DND-41 (cell line): ENCODE results near the gene RGS3.

Experiments
- CTCF ChIP-seq: IDR thresholded peaks from 2 replicates; pipeline ENCODE4 v1.5.1; 2012; ENCODE audit warnings: borderline replicate concordance, low read length, moderate library complexity, mild to moderate bottlenecking; ENCODE audit not compliant: poor library complexity, severe bottlenecking; ENCODE audit errors: extremely low read depth
- EZH2 ChIP-seq: IDR thresholded peaks from 3 replicates; pipeline ENCODE4 v1.6.1; 2012; ENCODE audit warnings: borderline replicate concordance, low read depth, mild to moderate bottlenecking, moderate library complexity, low read length, inconsistent platforms; ENCODE audit not compliant: severe bottlenecking

GRCh38 chr9:113525831-113526230 lies 62.3 kb downstream of the RGS3 start:
- TF ChIP-seq CTCF, result no peak
- no peak for TF ChIP-seq EZH2
